Endodermal cell (in vitro differentiated cells): ENCODE data around the gene CCDC60. TPM values are rescaled to one million over a fixed set of nuclear protein-coding genes. Genes with fewer than 3 reads are reported as not detected.

ENCODE experiments used
- DNase-seq: peaks from one replicate; pipeline ENCODE4 v3.0.0-alpha.2; 2017
- H3K27ac ChIP-seq: 2 replicates; pipeline ENCODE4 v1.5.1; 2013; ENCODE audit warnings: mild to moderate bottlenecking, low read depth, low read length, moderate library complexity
- H3K27me3 ChIP-seq: 2 replicates; pipeline ENCODE4 v1.6.1; 2013; ENCODE audit warnings: mild to moderate bottlenecking, low read length, moderate library complexity; ENCODE audit not compliant: insufficient read depth, control insufficient read depth, poor library complexity, severe bottlenecking
- H3K36me3 ChIP-seq: 2 replicates; pipeline ENCODE4 v1.7.0; 2013; ENCODE audit warnings: mild to moderate bottlenecking, low read length, moderate library complexity; ENCODE audit not compliant: control insufficient read depth, insufficient read depth
- H3K4me1 ChIP-seq: one replicate; pipeline ENCODE4 v1.7.0; 2013; ENCODE audit warnings: low read length; ENCODE audit not compliant: control insufficient read depth, insufficient read depth
- H3K4me3 ChIP-seq: 2 replicates; pipeline ENCODE4 v1.5.1; 2013; ENCODE audit warnings: mild to moderate bottlenecking, low read length, moderate library complexity
- H3K9ac ChIP-seq: 2 replicates; pipeline ENCODE4 v1.6.1; 2013; ENCODE audit warnings: mild to moderate bottlenecking, low read length, moderate library complexity; ENCODE audit not compliant: poor library complexity, severe bottlenecking; ENCODE audit errors: extremely low read depth
- H3K9me3 ChIP-seq: 2 replicates; pipeline ENCODE4 v1.6.1; 2013; ENCODE audit warnings: mild to moderate bottlenecking, low read length, moderate library complexity; ENCODE audit not compliant: control insufficient read depth
- H3K27ac Mint-ChIP-seq: 2 replicates; pipeline ENCODE4 v1.8.0; 2020; ENCODE audit warnings: mixed read lengths
- H3K27me3 Mint-ChIP-seq: 2 replicates; pipeline ENCODE4 v1.8.0; 2021; ENCODE audit warnings: mild to moderate bottlenecking, mixed read lengths; ENCODE audit not compliant: insufficient read depth
- H3K36me3 Mint-ChIP-seq: 2 replicates; pipeline ENCODE4 v1.8.0; 2020; ENCODE audit warnings: low read depth, mixed read lengths
- H3K4me1 Mint-ChIP-seq: 2 replicates; pipeline ENCODE4 v1.8.0; 2020; ENCODE audit warnings: mixed read lengths
- H3K4me3 Mint-ChIP-seq: 2 replicates; pipeline ENCODE4 v1.8.0; 2020; ENCODE audit warnings: mild to moderate bottlenecking, moderate library complexity, mixed read lengths
- H3K9me3 Mint-ChIP-seq: 2 replicates; pipeline ENCODE4 v1.8.0; 2020; ENCODE audit warnings: mild to moderate bottlenecking, mixed read lengths
- WGBS, 2 experiments: methylation state at CpG; one replicate each; pipeline versions ENCODE4 v1.1.5 to v1.1.7; 2013; ENCODE audit warnings: missing lambda C conversion rate in 2 of 2, mixed read lengths in 1 of 2; ENCODE audit not compliant: insufficient coverage in 1 of 2, insufficient read length in 1 of 2; 5-methylcytosine and 5-hydroxymethylcytosine counted together
- total RNA-seq, 2 donors: library from RNA; stranded (reverse); fragmentation: NEBNext Ultra II Directional in 1 of 2; extraction: Animal tissue kit (Norgen Biotek cat#: 25700) in 1 of 2; gene quantifications; 2 replicates in 1 of 2; 3 replicates in 1 of 2; pipeline ENCODE4 v1.2.1, GENCODE V29; 2021
- TF ChIP-seq, protein P1 (sequence below): fragments of 200-600 bp; sonication (generic); conservative IDR thresholded peaks from 2 replicates; pipeline ENCODE4 v1.5.0; 2021; ENCODE audit warnings: antibody characterized with exemption, mild to moderate bottlenecking

CCDC60 gene
- total RNA-seq, 2 donors from 2014 or later: 0.73 to 1.2 TPM

DNA sequence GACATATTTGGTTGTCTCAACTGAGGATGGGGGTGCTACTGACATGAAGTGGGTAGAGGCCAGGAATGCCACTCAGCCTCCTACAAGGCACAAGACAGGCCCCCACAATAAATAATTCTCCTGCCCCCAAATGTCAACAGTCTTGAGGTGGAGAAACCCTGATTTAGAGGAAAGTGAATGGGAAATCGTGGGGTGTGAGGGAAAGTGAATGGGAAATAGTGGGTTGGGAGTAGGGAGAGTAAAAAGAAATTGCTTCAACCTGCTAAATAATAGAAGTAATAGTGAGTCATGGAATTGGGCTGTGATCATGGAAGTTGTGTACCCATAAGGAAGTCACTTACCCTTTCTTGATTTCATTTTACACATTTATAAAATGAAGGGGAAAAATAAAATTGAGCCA, 242.4 kb downstream of the CCDC60 start:
- H3K4me3 ChIP-seq: no peak overlapping the region
- Mint-ChIP-seq H3K9me3 (no peaks in the 10 kb centered on the region), H3K36me3 (no peaks in the 10 kb centered on the region), H3K4me1 (no peaks in the 10 kb centered on the region), H3K27ac (no peak overlapping the region), H3K4me3 (no peak overlapping the region), H3K27me3 (peaks cover 21% of the 10 kb centered on the region)
- DNase-seq: no peak
- H3K27ac ChIP-seq: no peak overlapping the region
- peaks cover 19% of the 10 kb centered on the region for H3K27me3 ChIP-seq
- H3K4me1 ChIP-seq: no peaks in the 10 kb centered on the region
- H3K9me3 ChIP-seq: no peaks in the 10 kb centered on the region
- TF ChIP-seq, protein P1, sequence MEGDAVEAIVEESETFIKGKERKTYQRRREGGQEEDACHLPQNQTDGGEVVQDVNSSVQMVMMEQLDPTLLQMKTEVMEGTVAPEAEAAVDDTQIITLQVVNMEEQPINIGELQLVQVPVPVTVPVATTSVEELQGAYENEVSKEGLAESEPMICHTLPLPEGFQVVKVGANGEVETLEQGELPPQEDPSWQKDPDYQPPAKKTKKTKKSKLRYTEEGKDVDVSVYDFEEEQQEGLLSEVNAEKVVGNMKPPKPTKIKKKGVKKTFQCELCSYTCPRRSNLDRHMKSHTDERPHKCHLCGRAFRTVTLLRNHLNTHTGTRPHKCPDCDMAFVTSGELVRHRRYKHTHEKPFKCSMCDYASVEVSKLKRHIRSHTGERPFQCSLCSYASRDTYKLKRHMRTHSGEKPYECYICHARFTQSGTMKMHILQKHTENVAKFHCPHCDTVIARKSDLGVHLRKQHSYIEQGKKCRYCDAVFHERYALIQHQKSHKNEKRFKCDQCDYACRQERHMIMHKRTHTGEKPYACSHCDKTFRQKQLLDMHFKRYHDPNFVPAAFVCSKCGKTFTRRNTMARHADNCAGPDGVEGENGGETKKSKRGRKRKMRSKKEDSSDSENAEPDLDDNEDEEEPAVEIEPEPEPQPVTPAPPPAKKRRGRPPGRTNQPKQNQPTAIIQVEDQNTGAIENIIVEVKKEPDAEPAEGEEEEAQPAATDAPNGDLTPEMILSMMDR: no peak
- 74% methylated on average over 1 of the region's 1 CpG; no CpG with 5 or more reads in 1 of the 2 experiments for WGBS, 2 experiments
- H3K9ac ChIP-seq: no peak overlapping the region
- H3K36me3 ChIP-seq: no peaks in the 10 kb centered on the region

GRCh38 chr12:119578112-119578511, 243.6 kb downstream of the CCDC60 start:
- H3K4me1 ChIP-seq: no peaks in the 10 kb centered on the region
- TF ChIP-seq, protein P1: no peak
- Mint-ChIP-seq H3K9me3 (no peaks in the 10 kb centered on the region), H3K4me1 (no peaks in the 10 kb centered on the region), H3K36me3 (no peaks in the 10 kb centered on the region), H3K27me3 (peaks cover 23% of the 10 kb centered on the region), H3K4me3 (no peak overlapping the region), H3K27ac (no peak overlapping the region)
- H3K27me3 ChIP-seq: peaks cover 21% of the 10 kb centered on the region
- no peak overlapping the region for H3K4me3 ChIP-seq
- DNase-seq: no peak
- H3K27ac ChIP-seq: no peak overlapping the region
- H3K36me3 ChIP-seq: no peaks in the 10 kb centered on the region
- 79 to 100% methylated on average over 2 of the region's 2 CpGs for WGBS, 2 experiments
- no peak overlapping the region for H3K9ac ChIP-seq
- H3K9me3 ChIP-seq: no peaks in the 10 kb centered on the region

- no peak overlapping the region for H3K9ac ChIP-seq
- TF ChIP-seq, protein P1: no peak
- no peaks in the 10 kb centered on the region for H3K36me3 ChIP-seq
- no peak overlapping the region for H3K4me3 ChIP-seq
- no peaks in the 10 kb centered on the region for H3K4me1 ChIP-seq
- H3K4me1 Mint-ChIP-seq: peaks cover 7% of the 10 kb centered on the region
- no peak overlapping the region for H3K27ac ChIP-seq
- H3K9me3 Mint-ChIP-seq: peaks cover 2% of the 10 kb centered on the region
- H3K36me3 Mint-ChIP-seq: no peaks in the 10 kb centered on the region
- no peak overlapping the region for H3K27ac Mint-ChIP-seq
- WGBS, 2 experiments: 100% methylated on average over 1 of the region's 1 CpG; no CpG with 5 or more reads in 1 of the 2 experiments
- peaks cover 60% of the 10 kb centered on the region for H3K27me3 ChIP-seq
- H3K9me3 ChIP-seq: no peaks in the 10 kb centered on the region
- DNase-seq: no peak
- no peak overlapping the region for H3K4me3 Mint-ChIP-seq
- peaks cover 63% of the 10 kb centered on the region for H3K27me3 Mint-ChIP-seq
Observed at GRCh38 chr12:119589097-119589496, 254.6 kb downstream of the CCDC60 start.
